ENCODE results near the gene ATP6V1D.
A peak's percentile ranks its signal among the peaks of the same experiment; 100 is the strongest.
"Not testable (repeated sequence)": the region's sequence is repeated elsewhere in the genome, so short reads cannot be mapped to it uniquely, and the experiment has no call there.

Gene ATP6V1D

GRCh38 chr14:67359775-67360469 lies at the start of gene ATP6V1D, which contains the start of gene EIF2S1:
Gene ATP6V1D, minus strand, starts transcription at chr14:67359804. Its CDS starts 106 bp downstream, at chr14:67359698.
Gene EIF2S1, plus strand, starts transcription at chr14:67360328. Its CDS starts 4,440 bp downstream, at chr14:67364768.
- peaks cover 29% of the 10 kb centered on the region for H3K36me3 ChIP-seq (ENCODE audit: insufficient read depth, low read length)
- peaks cover 47% of the 10 kb centered on the region for H3K79me2 ChIP-seq (ENCODE audit: insufficient read depth, low read length)
- no peak for TF ChIP-seq EZH2 (IDR thresholded peaks at IDR 0.05; ENCODE audit: borderline replicate concordance, low read length)
- TF ChIP-seq CTCF (IDR thresholded peaks at IDR 0.05; ENCODE audit: low read length) = peak; percentile 100
- H2AFZ ChIP-seq (ENCODE audit: low read length) = 0 out of 2 replicates have a peak within 1 kb of the TSS, but pooled peaks have one; percentile 88
- H3K4me2 ChIP-seq (ENCODE audit: low read length) = peak within 1 kb of the TSS; percentile 96
- no peaks in the 10 kb centered on the region for H3K9me3 ChIP-seq (ENCODE audit: low read length)
- peak within 1 kb of the TSS; percentile 86 for H3K4me3 ChIP-seq (ENCODE audit: low read depth, low read length, poor library complexity, severe bottlenecking)
- no peaks in the 10 kb centered on the region for H3F3A ChIP-seq (ENCODE audit: insufficient read depth, low read length)
- H3K4me1 ChIP-seq (ENCODE audit: insufficient read depth, low read length, severe bottlenecking) = peaks cover 51% of the 10 kb centered on the region
- H3K9me2 ChIP-seq (ENCODE audit: low read depth, low read length) = no peaks in the 10 kb centered on the region
- peak within 1 kb of the TSS; percentile 85 for H3K27ac ChIP-seq (ENCODE audit: low read depth, low read length, poor library complexity, severe bottlenecking)
- H3K27me3 ChIP-seq (ENCODE audit: insufficient read depth, low read length) = no peaks in the 10 kb centered on the region
- H4K20me1 ChIP-seq (ENCODE audit: insufficient read depth, low read length) = peaks cover 7% of the 10 kb centered on the region; the same call in 1 of the 2 replicates
- peak within 1 kb of the TSS; percentile 93 for H3K9ac ChIP-seq (ENCODE audit: low read length)

GRCh38 chr14:67408122-67408801 lies 48.7 kb upstream of the ATP6V1D start:
- not testable (repeated sequence) for H3K9ac ChIP-seq (ENCODE audit: low read length); H3K4me2 ChIP-seq (ENCODE audit: low read length); H4K20me1 ChIP-seq (ENCODE audit: insufficient read depth, low read length); H3K4me3 ChIP-seq (ENCODE audit: low read depth, low read length, poor library complexity, severe bottlenecking); H3K79me2 ChIP-seq (ENCODE audit: insufficient read depth, low read length); H3K9me3 ChIP-seq (ENCODE audit: low read length); H3K27me3 ChIP-seq (ENCODE audit: insufficient read depth, low read length); H3K9me2 ChIP-seq (ENCODE audit: low read depth, low read length); H3F3A ChIP-seq (ENCODE audit: insufficient read depth, low read length); H2AFZ ChIP-seq (ENCODE audit: low read length); H3K36me3 ChIP-seq (ENCODE audit: insufficient read depth, low read length); H3K4me1 ChIP-seq (ENCODE audit: insufficient read depth, low read length, severe bottlenecking); H3K27ac ChIP-seq (ENCODE audit: low read depth, low read length, poor library complexity, severe bottlenecking)

DNA sequence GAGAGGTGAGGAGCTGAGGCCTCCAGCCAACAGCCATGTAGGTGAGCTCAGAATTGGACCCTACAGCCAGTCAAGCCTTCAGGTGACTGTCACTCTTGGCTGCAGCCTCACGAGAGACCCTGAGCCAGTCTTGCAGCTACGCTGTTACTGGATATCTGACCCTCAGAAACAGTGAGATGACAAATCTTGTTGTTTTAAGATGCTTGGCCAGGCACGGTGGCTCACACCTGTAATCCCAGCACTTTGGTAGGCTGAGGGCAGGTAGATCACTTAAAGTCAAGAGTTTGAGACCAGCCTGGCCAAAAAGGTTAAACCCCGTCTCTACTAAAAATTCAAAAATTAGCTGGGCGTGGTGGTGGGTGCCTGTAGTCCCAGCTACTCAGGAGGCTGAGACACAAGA lies 46.2 kb upstream of the ATP6V1D start:
- TF ChIP-seq EZH2 (IDR thresholded peaks at IDR 0.05; ENCODE audit: borderline replicate concordance, low read length) (no peak), CTCF (IDR thresholded peaks at IDR 0.05; ENCODE audit: low read length) (no peak)
- H3K4me2 ChIP-seq (ENCODE audit: low read length) = no peak overlapping the region
- no peak overlapping the region for H2AFZ ChIP-seq (ENCODE audit: low read length)
- no peaks in the 10 kb centered on the region for H3K9me3 ChIP-seq (ENCODE audit: low read length)
- no peaks in the 10 kb centered on the region for H3K27me3 ChIP-seq (ENCODE audit: insufficient read depth, low read length)
- no peaks in the 10 kb centered on the region for H4K20me1 ChIP-seq (ENCODE audit: insufficient read depth, low read length)
- no peaks in the 10 kb centered on the region for H3K36me3 ChIP-seq (ENCODE audit: insufficient read depth, low read length)
- H3K9ac ChIP-seq (ENCODE audit: low read length) = no peak overlapping the region
- no peaks in the 10 kb centered on the region for H3K79me2 ChIP-seq (ENCODE audit: insufficient read depth, low read length)
- H3K9me2 ChIP-seq (ENCODE audit: low read depth, low read length) = no peaks in the 10 kb centered on the region
- no peak overlapping the region for H3K27ac ChIP-seq (ENCODE audit: low read depth, low read length, poor library complexity, severe bottlenecking)
- no peak overlapping the region for H3K4me3 ChIP-seq (ENCODE audit: low read depth, low read length, poor library complexity, severe bottlenecking)
- H3K4me1 ChIP-seq (ENCODE audit: insufficient read depth, low read length, severe bottlenecking) = no peaks in the 10 kb centered on the region
- no peaks in the 10 kb centered on the region for H3F3A ChIP-seq (ENCODE audit: insufficient read depth, low read length)

Data from OCI-LY1 (cell line).